DMS114 treated with DMSO at 0.1 percent for 48 hours (cell line): ENCODE data around the gene SNX21.
A peak's percentile ranks its signal among the peaks of the same experiment; 100 is the strongest.

Experiments used
- DNase-seq: peaks from one replicate; lab custom pipeline; 2025; ENCODE audit not compliant: unreplicated experiment; lab: John Stamatoyannopoulos, UW

SNX21 gene

DNA sequence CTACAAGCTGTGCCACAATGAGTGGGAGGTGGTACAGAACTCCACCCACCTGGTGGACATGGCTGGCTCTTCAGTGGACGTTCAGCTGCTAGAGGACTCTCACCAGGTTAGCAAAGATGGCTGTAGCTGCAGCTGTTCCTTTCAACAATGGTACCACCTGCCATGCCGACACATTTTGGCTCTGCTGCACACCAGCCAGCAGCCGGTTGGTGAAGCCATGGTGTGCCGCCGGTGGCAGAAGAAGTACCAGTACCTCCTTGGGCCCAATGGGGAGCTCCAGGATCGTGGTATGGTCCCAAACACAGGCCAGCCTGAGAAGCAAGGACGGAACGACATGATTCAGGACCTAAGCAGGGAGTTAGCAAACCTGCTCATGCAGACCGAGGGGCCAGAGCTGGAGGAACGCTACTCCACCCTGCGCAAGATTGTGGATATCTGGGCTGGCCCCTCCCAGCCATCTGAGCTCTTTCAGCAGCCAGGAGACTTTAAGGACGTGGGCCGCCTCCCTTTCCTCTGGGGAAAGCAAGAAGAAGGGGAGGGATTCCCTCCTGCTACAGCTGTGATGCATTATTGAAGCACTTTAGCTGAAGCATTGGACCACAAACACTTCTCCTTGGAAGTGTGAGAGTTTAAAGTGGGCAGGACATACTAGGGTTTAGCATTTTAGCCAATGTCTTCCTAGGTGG lies 44.6 kb downstream of the SNX21 start:
- no peak for DNase-seq

- DNase-seq, result peak; percentile 94
Measured at GRCh38 chr20:45880988-45881788, 47.6 kb downstream of the SNX21 start, which contains the start of gene ZSWIM1. ZSWIM1 (plus strand) TSS chr20:45881227; CDS start chr20:45882593, 1,366 bp downstream.

DNA sequence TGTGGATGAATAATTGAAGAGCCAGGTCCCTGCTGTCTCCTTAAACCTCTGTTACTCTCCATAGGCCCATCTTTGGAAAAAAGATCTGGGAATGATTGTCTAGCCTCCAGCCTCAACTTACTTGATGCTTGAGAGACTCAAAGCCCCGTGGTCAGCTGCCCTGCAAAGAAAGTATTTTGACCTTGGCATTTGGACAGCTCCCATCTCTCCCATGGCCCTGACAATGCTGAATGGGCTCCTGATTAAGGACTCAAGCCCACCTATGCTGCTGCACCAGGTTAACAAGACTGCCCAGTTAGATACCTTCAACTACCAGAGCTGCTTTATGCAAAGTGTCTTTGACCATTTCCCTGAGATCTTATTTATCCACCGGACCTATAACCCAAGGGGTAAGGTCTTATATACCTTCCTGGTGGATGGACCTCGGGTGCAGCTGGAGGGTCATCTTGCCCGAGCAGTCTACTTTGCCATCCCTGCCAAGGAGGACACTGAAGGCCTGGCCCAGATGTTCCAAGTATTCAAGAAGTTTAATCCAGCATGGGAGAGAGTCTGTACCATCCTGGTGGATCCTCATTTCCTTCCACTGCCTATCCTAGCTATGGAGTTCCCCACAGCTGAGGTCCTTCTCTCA lies 49.0 kb downstream of the SNX21 start:
- no peak for DNase-seq

DNA sequence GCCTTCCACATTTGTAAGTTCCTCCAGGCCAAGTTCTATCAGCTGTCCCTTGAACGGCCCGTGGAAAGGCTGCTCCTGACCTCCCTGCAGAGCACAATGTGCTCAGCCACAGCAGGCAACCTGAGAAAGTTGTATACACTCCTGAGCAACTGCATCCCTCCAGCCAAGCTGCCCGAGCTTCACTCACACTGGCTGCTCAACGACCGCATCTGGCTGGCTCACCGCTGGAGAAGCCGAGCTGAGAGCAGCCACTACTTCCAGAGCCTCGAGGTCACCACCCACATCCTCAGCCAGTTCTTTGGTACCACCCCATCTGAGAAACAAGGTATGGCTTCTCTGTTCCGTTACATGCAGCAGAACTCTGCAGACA lies 49.5 kb downstream of the SNX21 start:
- DNase-seq, result no peak

GRCh38 chr20:45886590-45887345 lies 53.2 kb downstream of the SNX21 start:
- DNase-seq, result no peak

DNA sequence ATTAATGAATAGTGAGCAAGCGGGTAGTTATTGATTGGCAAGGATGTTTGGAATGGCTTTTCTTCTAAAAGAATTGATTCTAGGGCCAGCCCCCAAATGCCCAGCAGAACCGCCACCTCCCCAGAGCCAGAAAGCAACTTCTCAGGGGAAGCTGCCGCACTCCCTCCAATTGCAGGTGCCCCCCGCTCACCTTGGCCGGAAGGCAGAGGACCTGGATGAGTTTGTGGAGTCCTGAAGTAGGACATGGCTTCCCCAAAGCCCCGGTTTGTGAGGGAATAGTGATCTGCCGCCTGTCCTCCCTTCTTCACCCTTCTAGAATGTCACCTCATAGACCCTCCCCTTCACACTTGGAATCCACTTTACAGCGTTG lies 53.7 kb downstream of the SNX21 start, which contains the start of gene SPATA25:
SPATA25 (minus strand) TSS at position 277 of the 370 bp plus-strand sequence; CDS start at position 245, 32 bp downstream.
- DNase-seq, result no peak

DNA sequence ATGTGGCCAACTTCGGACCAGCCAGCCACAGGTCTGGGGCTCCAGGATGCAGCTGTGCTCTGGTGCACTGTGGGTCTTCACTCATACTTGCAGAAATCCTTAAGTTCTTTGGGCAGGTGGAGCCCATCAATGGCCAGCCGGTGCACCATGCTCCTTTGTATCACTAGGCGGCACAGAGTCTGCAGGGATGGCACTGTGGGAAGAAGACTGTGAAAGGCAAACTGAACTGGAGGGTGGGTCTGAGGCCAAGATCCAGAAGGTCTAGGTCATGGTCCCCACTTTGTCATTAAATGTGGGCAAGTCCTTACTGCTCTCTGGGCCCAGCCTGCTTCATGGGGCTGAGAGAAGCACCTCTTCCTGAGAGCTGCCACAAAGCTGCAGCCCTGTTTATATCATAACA lies 55.1 kb downstream of the SNX21 start:
- DNase-seq, result no peak

DNA sequence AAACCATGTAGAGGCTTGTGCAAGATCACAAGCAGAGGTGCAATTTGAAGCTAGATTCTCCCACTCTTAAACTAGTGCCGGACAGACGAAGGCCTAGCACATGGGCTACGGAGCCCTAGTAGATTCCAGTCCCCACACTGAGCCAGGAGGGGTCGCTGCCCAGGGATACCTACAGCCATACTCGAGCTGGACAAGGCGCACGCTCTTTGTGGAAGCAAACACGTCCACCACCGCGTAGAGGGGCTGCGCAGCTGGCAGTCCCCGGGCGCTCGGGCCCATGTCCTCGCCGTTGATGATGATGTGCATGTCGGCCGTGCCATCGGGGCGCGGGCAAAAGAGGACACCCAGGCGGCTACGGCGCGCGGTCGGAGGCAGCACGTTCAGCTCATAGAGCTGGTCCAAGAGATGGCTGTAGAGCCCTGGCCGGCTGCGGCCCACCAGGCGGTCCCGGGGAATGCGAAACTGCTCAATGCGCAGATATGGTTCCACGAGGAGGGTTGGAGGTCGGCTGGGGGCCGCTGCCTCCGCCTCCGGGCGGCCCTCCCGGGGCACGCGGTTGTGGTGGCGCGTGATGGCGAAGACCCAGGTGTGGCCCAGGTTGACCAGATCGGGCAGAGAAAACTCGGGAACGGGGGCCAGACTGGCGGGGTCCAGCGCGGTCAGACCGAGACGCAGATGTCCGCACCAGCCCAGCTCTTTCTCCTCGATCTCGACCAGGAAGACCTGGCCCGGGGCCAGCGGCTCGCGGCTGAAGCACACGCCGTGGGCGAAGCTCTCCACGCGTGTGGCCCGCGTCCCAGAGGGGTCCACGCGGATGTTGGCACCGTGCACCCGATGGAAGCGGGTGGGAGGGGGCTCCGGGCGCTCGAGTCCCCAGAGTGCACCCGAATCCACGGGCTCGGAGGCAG lies 56.7 kb downstream of the SNX21 start:
- DNase-seq, result peak; percentile 55

- DNase-seq, result peak; percentile 67
Measured at GRCh38 chr20:45890985-45891983, 57.7 kb downstream of the SNX21 start, which contains the start of the genes CTSA and NEURL2. CTSA (plus strand) TSS chr20:45891335; CDS start chr20:45891569, 234 bp downstream. NEURL2 (minus strand) TSS chr20:45891208; CDS start chr20:45890991, 217 bp downstream.

GRCh38 chr20:45892049-45892825 lies 58.6 kb downstream of the SNX21 start:
- DNase-seq, result no peak
